Psoas muscle (tissue), 8 donors: ENCODE data around the gene TMEM43. TPM values are rescaled to one million over a fixed set of nuclear protein-coding genes. Genes with fewer than 3 reads are reported as not detected.
A peak's percentile ranks its signal among the peaks of the same experiment; 100 is the strongest.

Experiments
- ATAC-seq, 4 donors: fragments of 200-7000 bp; cut with Tn5 transposase; one replicate each; pipeline ENCODE4 v1.9.1; 2020; ENCODE audit warnings: moderate library complexity in 3 of 4, mild to moderate bottlenecking in 2 of 4
- DNase-seq, 2 donors: peaks; one replicate each; pipeline ENCODE4 v3.0.0-alpha.2; 2020
- H3K27ac ChIP-seq: fragments of 200-600 bp; one replicate; pipeline ENCODE4 v1.8.0; 2022
- H3K27me3 ChIP-seq, 3 donors: fragments of 200-600 bp in 1 of 3; one replicate each; pipeline versions ENCODE4 v1.6.1 to v1.8.0; 2013 to 2022; ENCODE audit warnings: low read length in 2 of 3, mild to moderate bottlenecking in 2 of 3, moderate library complexity in 1 of 3; ENCODE audit not compliant: insufficient read depth in 3 of 3
- H3K36me3 ChIP-seq, 2 donors: fragments of 200-600 bp in 1 of 2; one replicate each; pipeline versions ENCODE4 v1.6.1 to v1.8.0; 2013 to 2022; ENCODE audit warnings: low read depth in 1 of 2, mild to moderate bottlenecking in 1 of 2, moderate library complexity in 1 of 2; ENCODE audit not compliant: insufficient read depth in 1 of 2
- H3K4me1 ChIP-seq: fragments of 200-600 bp; one replicate; pipeline ENCODE4 v1.8.0; 2022
- H3K4me3 ChIP-seq: fragments of 200-600 bp; one replicate; pipeline ENCODE4 v1.8.0; 2022; ENCODE audit warnings: mild to moderate bottlenecking
- H3K9me3 ChIP-seq: fragments of 200-600 bp; one replicate; pipeline ENCODE4 v1.8.0; 2022
- WGBS, 3 donors: extraction: QIAGEN DNeasy Blood & Tissue Kit; methylation state at CpG; one replicate each; pipeline versions ENCODE4 v1.1.6 to v1.1.7; 2013; 5-methylcytosine and 5-hydroxymethylcytosine counted together
- intact Hi-C, 2 donors: fragments of 100-400 bp; cut with DNase I; formaldehyde crosslinking; loops; one replicate each; pipeline versions ENCODE4 v1.11.0 to v1.14.2; 2022
- polyA plus RNA-seq, 3 donors: library from polyadenylated mRNA; stranded (reverse); fragments of 200-250 nt; gene quantifications; one replicate each; pipeline ENCODE4 v1.2.3, GENCODE V29; 2013
- total RNA-seq, 4 donors: library from RNA; stranded (reverse); fragmentation: NEBNext Ultra II Directional in 2 of 4; extraction: Animal tissue kit (Norgen Biotek cat#: 25700) in 2 of 4; gene quantifications; one replicate each; pipeline versions ENCODE4 v1.2.1 to v1.2.4, GENCODE V29; 2021 to 2023
- TF ChIP-seq, protein P1 (sequence below): fragments of 200-600 bp; IDR thresholded peaks from one replicate; pipeline ENCODE4 v1.8.0; 2022; ENCODE audit warnings: antibody characterized with exemption
- donor health status: healthy with polysubstance abuse.
- donor health status: DM: no; HTN: no; CAD: no; lungs with moderate emphysema.
- donor health status: Bipolar disorder and iron deficiency.
- donor health status: healthy.
- donor health status: DM: yes; HTN: yes; CAD: no.
- donor health status: DM: no; HTN: no; CAD: no.
- donor health status: DM: no; HTN: no; CAD: no.
- donor health status: DM: yes; HTN: yes; CAD: no.

The TMEM43 gene
- total and polyA plus RNA-seq, 7 donors = 28.2 to 107 (median 41.5) TPM

DNA sequence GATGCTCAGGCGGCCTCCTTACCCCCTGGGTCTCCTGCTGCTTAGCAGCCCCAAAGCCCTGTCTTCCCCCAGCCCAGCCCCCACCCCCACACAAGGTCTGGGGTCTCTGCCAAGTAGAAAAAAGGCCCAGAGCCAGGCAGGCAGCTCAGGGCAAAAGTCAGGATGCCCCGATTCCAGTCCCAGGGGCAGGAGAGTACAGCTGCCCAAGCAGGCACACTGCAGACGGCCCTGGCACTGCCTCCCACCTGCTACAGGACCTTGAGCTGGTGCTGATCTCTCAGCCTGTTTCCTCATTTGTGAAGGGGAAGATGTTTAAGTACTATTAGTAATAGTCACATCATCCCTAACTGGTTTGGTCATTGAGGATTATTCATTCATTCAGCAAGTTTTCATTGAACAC lies 12.6 kb downstream of the TMEM43 start:
- ATAC-seq = peak in 3 of 4 donors; percentile 36 to 51 (median 38)
- WGBS, 3 donors = 29 to 39% (median 31%) methylated on average over 3 of the region's 3 CpGs

DNA sequence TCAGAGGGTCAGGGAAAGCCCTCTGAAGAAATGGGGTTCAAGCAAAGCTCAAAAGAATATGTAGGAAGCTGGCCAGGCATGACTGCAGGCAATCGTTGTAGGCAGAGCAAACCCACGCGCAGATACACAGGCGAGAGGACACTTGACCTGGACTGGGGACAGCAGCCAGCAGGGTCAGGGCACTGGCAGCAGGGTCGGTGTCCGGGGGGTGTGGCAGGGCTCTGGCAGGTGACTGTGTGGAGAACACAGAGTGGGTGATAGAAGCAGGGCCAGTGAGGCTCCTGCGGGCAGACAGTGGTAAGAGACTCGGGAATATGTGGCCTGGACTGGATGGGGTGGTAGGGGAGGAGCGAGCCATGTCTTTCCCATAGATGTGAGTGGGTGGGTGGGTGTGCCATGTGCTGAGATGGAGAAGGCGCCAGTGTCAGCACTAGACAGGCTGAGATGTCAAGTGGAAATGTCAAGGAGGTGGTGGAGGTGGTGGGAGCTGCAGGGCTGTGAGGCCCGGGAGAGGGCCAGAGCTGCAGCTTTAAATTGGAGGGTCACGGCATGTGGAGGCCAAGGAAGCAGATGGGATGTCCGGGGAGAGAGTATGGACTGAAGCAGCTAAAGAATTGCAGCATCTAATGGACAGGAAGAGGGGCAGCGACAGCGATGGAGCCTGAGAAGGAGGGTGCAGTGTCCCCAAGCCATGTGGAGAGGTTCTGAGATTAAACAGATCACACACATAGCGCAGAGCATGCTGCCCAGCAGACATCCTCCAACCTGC lies 13.4 kb downstream of the TMEM43 start:
- TF ChIP-seq, protein P1, sequence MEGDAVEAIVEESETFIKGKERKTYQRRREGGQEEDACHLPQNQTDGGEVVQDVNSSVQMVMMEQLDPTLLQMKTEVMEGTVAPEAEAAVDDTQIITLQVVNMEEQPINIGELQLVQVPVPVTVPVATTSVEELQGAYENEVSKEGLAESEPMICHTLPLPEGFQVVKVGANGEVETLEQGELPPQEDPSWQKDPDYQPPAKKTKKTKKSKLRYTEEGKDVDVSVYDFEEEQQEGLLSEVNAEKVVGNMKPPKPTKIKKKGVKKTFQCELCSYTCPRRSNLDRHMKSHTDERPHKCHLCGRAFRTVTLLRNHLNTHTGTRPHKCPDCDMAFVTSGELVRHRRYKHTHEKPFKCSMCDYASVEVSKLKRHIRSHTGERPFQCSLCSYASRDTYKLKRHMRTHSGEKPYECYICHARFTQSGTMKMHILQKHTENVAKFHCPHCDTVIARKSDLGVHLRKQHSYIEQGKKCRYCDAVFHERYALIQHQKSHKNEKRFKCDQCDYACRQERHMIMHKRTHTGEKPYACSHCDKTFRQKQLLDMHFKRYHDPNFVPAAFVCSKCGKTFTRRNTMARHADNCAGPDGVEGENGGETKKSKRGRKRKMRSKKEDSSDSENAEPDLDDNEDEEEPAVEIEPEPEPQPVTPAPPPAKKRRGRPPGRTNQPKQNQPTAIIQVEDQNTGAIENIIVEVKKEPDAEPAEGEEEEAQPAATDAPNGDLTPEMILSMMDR = no peak
- ATAC-seq (no peak), DNase-seq (no peak)
- Histone ChIP-seq H3K27me3 (no peaks in the 10 kb centered on the region), H3K27ac (peak overlapping the region; percentile 93), H3K36me3 (peaks cover 6 to 97% of the 10 kb centered on the region in 2 donors), H3K9me3 (no peaks in the 10 kb centered on the region), H3K4me1 (peaks cover 31% of the 10 kb centered on the region), H3K4me3 (no peak overlapping the region)
- WGBS, 3 donors = 74 to 78% (median 75%) methylated on average over 16 of the region's 16 CpGs
- intact Hi-C loops = no loop called here

More for the DNA sequence above, 12.6 kb downstream of the TMEM43 start:
- H3K36me3 ChIP-seq = peaks cover 10 to 97% of the 10 kb centered on the region in 2 donors
- H3K27me3 ChIP-seq = no peaks in the 10 kb centered on the region
- no peaks in the 10 kb centered on the region for H3K9me3 ChIP-seq
- intact Hi-C loops = no loop called here
- no peak for DNase-seq
- H3K27ac ChIP-seq = peak overlapping the region; percentile 93
- H3K4me3 ChIP-seq = no peak overlapping the region
- TF ChIP-seq, protein P1 = no peak
- peaks cover 29% of the 10 kb centered on the region for H3K4me1 ChIP-seq

DNA sequence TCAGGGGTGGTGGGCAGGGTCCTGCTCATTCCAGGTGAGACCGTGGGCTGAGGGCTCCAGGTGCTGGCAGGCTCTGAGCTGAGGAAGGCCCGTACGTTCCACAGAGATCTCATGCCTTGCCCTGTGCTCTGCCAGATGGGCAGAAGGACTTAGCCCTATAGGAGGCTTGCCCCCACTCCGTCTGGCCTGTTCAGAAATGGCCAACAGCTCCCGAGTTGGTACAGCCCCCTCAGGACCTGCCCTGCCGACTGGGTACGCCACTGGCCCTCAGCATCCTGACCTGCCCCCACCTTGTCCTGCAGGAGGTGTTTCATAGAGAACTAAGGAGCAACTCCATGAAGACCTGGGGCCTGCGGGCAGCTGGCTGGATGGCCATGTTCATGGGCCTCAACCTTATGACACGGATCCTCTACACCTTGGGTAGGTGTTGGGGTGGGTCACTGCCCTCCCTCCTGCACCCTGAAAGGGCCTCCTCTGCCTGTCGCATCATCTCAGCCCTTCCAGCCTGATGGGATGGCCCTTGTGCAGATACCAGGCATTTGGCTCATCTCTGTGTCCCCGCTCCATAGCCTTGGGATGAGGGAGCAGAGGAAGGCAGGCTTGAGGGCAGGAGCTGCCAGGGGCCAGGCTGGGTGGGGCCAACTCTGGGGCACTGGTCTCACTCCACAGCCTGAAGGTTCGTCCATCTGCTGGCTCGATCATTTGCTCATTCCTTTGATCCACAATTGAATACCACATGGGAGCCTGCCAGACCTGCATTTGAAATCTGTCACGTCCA lies 14.2 kb downstream of the TMEM43 start:
- no peaks in the 10 kb centered on the region for H3K27me3 ChIP-seq
- TF ChIP-seq, protein P1 = no peak
- no peak overlapping the region for H3K4me3 ChIP-seq
- no peaks in the 10 kb centered on the region for H3K9me3 ChIP-seq
- H3K4me1 ChIP-seq = peaks cover 39% of the 10 kb centered on the region
- H3K27ac ChIP-seq = no peak overlapping the region
- H3K36me3 ChIP-seq = peaks cover 4 to 90% of the 10 kb centered on the region in 2 donors
- ATAC-seq (no peak), DNase-seq (no peak)
- intact Hi-C loops = no loop called here
- 81 to 92% (median 85%) methylated on average over 14 of the region's 14 CpGs for WGBS, 3 donors

DNA sequence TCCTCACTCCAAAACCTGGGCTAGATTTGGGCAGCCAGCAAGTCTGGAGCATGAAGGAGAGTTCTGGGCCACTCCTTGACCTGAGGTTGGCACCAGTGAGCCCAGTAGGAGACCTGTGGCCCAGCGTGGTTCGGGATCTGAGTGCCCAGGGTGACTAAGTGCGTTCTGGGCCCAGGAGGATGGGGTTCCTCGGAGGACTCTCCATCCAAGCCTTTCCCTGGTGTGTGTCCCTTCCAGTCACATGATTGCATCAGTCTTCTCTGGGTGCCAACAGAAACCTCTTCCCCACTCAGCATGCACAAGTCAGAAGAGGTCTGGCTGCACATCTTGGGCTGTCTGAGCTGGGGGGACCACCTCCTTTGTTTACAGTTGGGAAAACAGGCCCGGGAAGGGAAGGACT lies 14.9 kb downstream of the TMEM43 start:
- intact Hi-C loops = loop anchor here in 1 of 2 donors (5.0 kb wide), 1 partner anchor 38 kb away; the partner anchor contains the start of genes LSM3 and XPC
- H3K27me3 ChIP-seq = no peaks in the 10 kb centered on the region
- H3K36me3 ChIP-seq = peaks cover 2 to 83% of the 10 kb centered on the region in 2 donors
- H3K4me3 ChIP-seq = no peak overlapping the region
- WGBS, 3 donors = 80 to 89% (median 85%) methylated on average over 5 of the region's 5 CpGs
- H3K9me3 ChIP-seq = no peaks in the 10 kb centered on the region
- ATAC-seq (no peak), DNase-seq (no peak)
- TF ChIP-seq, protein P1 = no peak
- H3K27ac ChIP-seq = no peak overlapping the region
- peaks cover 46% of the 10 kb centered on the region for H3K4me1 ChIP-seq
